Kidney (tissue), 14 donors: ENCODE data around the gene VSTM4. TPM values are rescaled to one million over a fixed set of nuclear protein-coding genes. Genes with fewer than 3 reads are reported as not detected.

Source experiments
- DNase-seq, 5 donors: peaks; one replicate each; pipeline ENCODE4 v3.0.0-alpha.2; 2013 to 2020
- FAIRE-seq: peaks from 2 replicates; lab custom pipeline; 2012; peaks lifted over from hg19 to GRCh38; lab: Jason Lieb, UNC
- H3K27ac ChIP-seq, 2 donors: one replicate each; pipeline ENCODE4 v1.7.0; 2013; ENCODE audit warnings: low read depth in 2 of 2, low read length in 2 of 2, inconsistent platforms in 1 of 2
- H3K27me3 ChIP-seq: one replicate; pipeline ENCODE4 v1.7.1; 2013; ENCODE audit warnings: low read length, inconsistent platforms; ENCODE audit not compliant: control insufficient read depth, insufficient read depth
- H3K36me3 ChIP-seq, 3 donors: one replicate each; pipeline versions ENCODE4 v1.7.0 to v1.7.1; 2013; ENCODE audit warnings: low read length in 3 of 3, control low read depth in 1 of 3, inconsistent platforms in 1 of 3; ENCODE audit not compliant: insufficient read depth in 3 of 3, control insufficient read depth in 2 of 3
- H3K4me1 ChIP-seq, 3 donors: one replicate each; pipeline versions ENCODE4 v1.7.0 to v1.7.1; 2013; ENCODE audit warnings: low read length in 3 of 3, inconsistent platforms in 1 of 3, low read depth in 1 of 3; ENCODE audit not compliant: control insufficient read depth in 2 of 3, insufficient read depth in 2 of 3
- H3K4me3 ChIP-seq, 3 donors: one replicate each; pipeline versions ENCODE4 v1.7.0 to v1.8.1; 2013; ENCODE audit warnings: low read length in 3 of 3, control low read depth in 1 of 3, inconsistent platforms in 1 of 3
- H3K9ac ChIP-seq, 3 donors: one replicate each; pipeline versions ENCODE4 v1.7.0 to v1.7.1; 2013; ENCODE audit warnings: low read length in 3 of 3, control low read depth in 1 of 3, inconsistent platforms in 1 of 3
- H3K9me3 ChIP-seq, 3 donors: one replicate each; pipeline versions ENCODE4 v1.7.0 to v1.7.1; 2013; ENCODE audit warnings: low read length in 3 of 3, control low read depth in 1 of 3, inconsistent platforms in 1 of 3; ENCODE audit not compliant: control insufficient read depth in 2 of 3, insufficient read depth in 1 of 3
- intact Hi-C: fragments of 100-400 bp; cut with DNase I; formaldehyde crosslinking; loops from one replicate; pipeline ENCODE4 v1.11.1; 2022
- polyA plus RNA-seq: library from polyadenylated mRNA; stranded (reverse); fragments of 350-450 nt; fragmentation: Illumina TruSeq; extraction: RNeasy Lipid Tissue Mini Kit (QIAGEN cat#74804); gene quantifications from one replicate; pipeline ENCODE4 v1.2.3, GENCODE V29; 2014; ENCODE audit warnings: low read depth, low replicate concordance; ENCODE audit not compliant: insufficient read depth
- total RNA-seq: library from RNA; stranded (reverse); fragmentation: NEBNext Ultra II Directional; extraction: Animal tissue kit (Norgen Biotek cat#: 25700); gene quantifications from one replicate; pipeline ENCODE4 v1.2.1, GENCODE V29; 2021
- TF ChIP-seq, protein P1 (sequence below): IDR thresholded peaks from 3 replicates; pipeline ENCODE4 v1.5.1; 2012; ENCODE audit warnings: mild to moderate bottlenecking, moderate library complexity, borderline replicate concordance; ENCODE audit not compliant: insufficient read depth; ENCODE audit errors: extremely low read depth
- donor health status: control.
- donor health status: control.
- donor health status: control.
- donor health status: control.
- donor health status: control.
- donor health status: DM: yes; HTN: yes; CAD: no.
- donor health status: Normal renal cell carcinoma (clear cell type).

The VSTM4 gene
- total and polyA plus RNA-seq, 2 donors from 2014 or later = 7.4 to 8.5 TPM

- DNase-seq (no peak), FAIRE-seq (no peak)
- H3K36me3 ChIP-seq = no peaks in the 10 kb centered on the region
- TF ChIP-seq, protein P1, sequence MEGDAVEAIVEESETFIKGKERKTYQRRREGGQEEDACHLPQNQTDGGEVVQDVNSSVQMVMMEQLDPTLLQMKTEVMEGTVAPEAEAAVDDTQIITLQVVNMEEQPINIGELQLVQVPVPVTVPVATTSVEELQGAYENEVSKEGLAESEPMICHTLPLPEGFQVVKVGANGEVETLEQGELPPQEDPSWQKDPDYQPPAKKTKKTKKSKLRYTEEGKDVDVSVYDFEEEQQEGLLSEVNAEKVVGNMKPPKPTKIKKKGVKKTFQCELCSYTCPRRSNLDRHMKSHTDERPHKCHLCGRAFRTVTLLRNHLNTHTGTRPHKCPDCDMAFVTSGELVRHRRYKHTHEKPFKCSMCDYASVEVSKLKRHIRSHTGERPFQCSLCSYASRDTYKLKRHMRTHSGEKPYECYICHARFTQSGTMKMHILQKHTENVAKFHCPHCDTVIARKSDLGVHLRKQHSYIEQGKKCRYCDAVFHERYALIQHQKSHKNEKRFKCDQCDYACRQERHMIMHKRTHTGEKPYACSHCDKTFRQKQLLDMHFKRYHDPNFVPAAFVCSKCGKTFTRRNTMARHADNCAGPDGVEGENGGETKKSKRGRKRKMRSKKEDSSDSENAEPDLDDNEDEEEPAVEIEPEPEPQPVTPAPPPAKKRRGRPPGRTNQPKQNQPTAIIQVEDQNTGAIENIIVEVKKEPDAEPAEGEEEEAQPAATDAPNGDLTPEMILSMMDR = no peak
- intact Hi-C loops = no loop called here
- no peak overlapping the region for H3K4me3 ChIP-seq
- H3K9ac ChIP-seq = no peak overlapping the region
- H3K9me3 ChIP-seq = no peaks in the 10 kb centered on the region
- H3K27me3 ChIP-seq = no peaks in the 10 kb centered on the region
- H3K27ac ChIP-seq = no peak overlapping the region
- peaks cover 0 to 26% (median 0%) of the 10 kb centered on the region in 3 donors for H3K4me1 ChIP-seq
Measured at GRCh38 chr10:49055221-49055849, 60.0 kb downstream of the VSTM4 start.

DNA sequence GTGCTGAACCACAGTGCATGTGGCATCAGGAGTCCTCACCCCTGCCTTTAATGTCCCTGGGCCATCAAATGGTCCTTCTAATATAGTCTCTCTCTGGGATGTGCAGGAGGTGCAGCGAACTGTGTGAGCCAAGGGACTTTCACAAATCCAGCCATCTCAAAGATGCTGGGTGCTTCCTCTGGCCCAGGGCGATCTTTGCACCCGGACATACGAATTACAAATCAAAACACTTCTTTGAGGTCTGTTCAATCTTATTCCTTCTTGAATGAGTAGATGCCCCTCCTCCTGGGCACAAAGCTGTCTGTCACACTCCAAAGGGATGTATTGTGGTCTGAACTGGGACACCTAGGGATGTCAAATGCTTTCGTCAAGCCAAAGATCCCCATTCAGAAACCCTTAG is 60.6 kb downstream of the VSTM4 start:
- Histone ChIP-seq H3K4me3 (no peak overlapping the region), H3K9ac (no peak overlapping the region), H3K9me3 (no peaks in the 10 kb centered on the region), H3K27ac (no peak overlapping the region), H3K4me1 (peaks cover 0 to 26% (median 0%) of the 10 kb centered on the region in 3 donors), H3K27me3 (no peaks in the 10 kb centered on the region), H3K36me3 (no peaks in the 10 kb centered on the region)
- DNase-seq = no peak
- TF ChIP-seq, protein P1 = no peak
- intact Hi-C loops = no loop called here
- no peak for FAIRE-seq

- no peak for FAIRE-seq
Measured at GRCh38 chr10:49053998-49054692, 61.2 kb downstream of the VSTM4 start.

More at GRCh38 chr10:49053998-49054692, 61.2 kb downstream of the VSTM4 start:
- no peaks in the 10 kb centered on the region for H3K27me3 ChIP-seq
- no peak for DNase-seq
- H3K4me1 ChIP-seq = peaks cover 0 to 26% (median 0%) of the 10 kb centered on the region in 3 donors
- TF ChIP-seq, protein P1 = no peak
- no peak overlapping the region for H3K9ac ChIP-seq
- no peak overlapping the region for H3K27ac ChIP-seq
- H3K36me3 ChIP-seq = no peaks in the 10 kb centered on the region
- no peak overlapping the region for H3K4me3 ChIP-seq
- H3K9me3 ChIP-seq = no peaks in the 10 kb centered on the region
- intact Hi-C loops = no loop called here
